Smooth muscle cell (in vitro differentiated cells): ENCODE results near the gene TJP3. TPM values are rescaled to one million over a fixed set of nuclear protein-coding genes. Genes with fewer than 3 reads are reported as not detected.

ENCODE experiments used
- DNase-seq: peaks from one replicate; lab custom pipeline; 2025; ENCODE audit not compliant: unreplicated experiment; lab: John Stamatoyannopoulos, UW
- H2AFZ ChIP-seq: fragments of 200-600 bp; sonication (generic); 2 replicates; pipeline ENCODE4 v1.6.0; 2016; ENCODE audit warnings: antibody characterized with exemption, low read depth, mild to moderate bottlenecking
- H3F3A ChIP-seq: fragments of 200-600 bp; sonication (generic); 2 replicates; pipeline ENCODE4 v1.6.0; 2017; ENCODE audit warnings: antibody characterized with exemption, low read depth
- H3K27ac ChIP-seq: fragments of 200-600 bp; sonication (generic); 2 replicates; pipeline ENCODE4 v1.5.1; 2016; ENCODE audit warnings: low read depth, mild to moderate bottlenecking
- H3K27me3 ChIP-seq: fragments of 200-600 bp; sonication (generic); 2 replicates; pipeline ENCODE4 v1.6.1; 2016; ENCODE audit warnings: low read depth, mild to moderate bottlenecking
- H3K36me3 ChIP-seq: fragments of 200-600 bp; sonication (generic); 2 replicates; pipeline ENCODE4 v1.5.1; 2016; ENCODE audit warnings: low read depth
- H3K4me1 ChIP-seq: fragments of 200-600 bp; sonication (generic); 2 replicates; pipeline ENCODE4 v1.5.1; 2016; ENCODE audit warnings: low read depth
- H3K4me2 ChIP-seq: fragments of 200-600 bp; sonication (generic); 2 replicates; pipeline ENCODE4 v1.6.0; 2016; ENCODE audit warnings: mild to moderate bottlenecking
- H3K4me3 ChIP-seq: fragments of 200-600 bp; sonication (generic); 2 replicates; pipeline ENCODE4 v1.5.1; 2016; ENCODE audit warnings: mild to moderate bottlenecking
- H3K79me2 ChIP-seq: fragments of 200-600 bp; sonication (generic); 2 replicates; pipeline ENCODE4 v1.6.0; 2016; ENCODE audit warnings: low read depth, mild to moderate bottlenecking
- H3K9ac ChIP-seq: fragments of 200-600 bp; sonication (generic); 2 replicates; pipeline ENCODE4 v1.6.0; 2016; ENCODE audit warnings: low read depth
- H3K9me3 ChIP-seq: fragments of 200-600 bp; sonication (generic); replicated peaks from 2 replicates; pipeline ENCODE4 v1.5.1; 2016; ENCODE audit warnings: low read depth
- H4K20me1 ChIP-seq: fragments of 200-600 bp; sonication (generic); 2 replicates; pipeline ENCODE4 v1.6.0; 2016; ENCODE audit warnings: low read depth
- CTCF ChIP-seq: fragments of 200-600 bp; sonication (generic); IDR thresholded peaks from 2 replicates; pipeline ENCODE4 v1.5.1; 2017; ENCODE audit warnings: borderline replicate concordance, mild to moderate bottlenecking, antibody characterized with exemption; ENCODE audit not compliant: insufficient read depth, poor library complexity, severe bottlenecking
- WGBS: methylation state at CpG from one replicate; pipeline ENCODE4 v1.1.7; 2016; ENCODE audit warnings: low lambda C conversion rate; 5-methylcytosine and 5-hydroxymethylcytosine counted together
- polyA plus RNA-seq: library from polyadenylated mRNA; unstranded; fragments of >200 nt; fragmentation: Nextera tagmentation; extraction: Ambion mirVana; gene quantifications from 2 replicates; pipeline ENCODE4 v1.2.1, GENCODE V29; 2016
- total RNA-seq: library from RNA; depleted of rRNA; stranded (reverse); fragments of >200 nt; gene quantifications from 2 replicates; pipeline ENCODE4 v1.2.3, GENCODE V29; 2014

TJP3 gene
- total and polyA plus RNA-seq, 2 experiments from 2014 or later, result 1.2 to 6.2 TPM

DNA sequence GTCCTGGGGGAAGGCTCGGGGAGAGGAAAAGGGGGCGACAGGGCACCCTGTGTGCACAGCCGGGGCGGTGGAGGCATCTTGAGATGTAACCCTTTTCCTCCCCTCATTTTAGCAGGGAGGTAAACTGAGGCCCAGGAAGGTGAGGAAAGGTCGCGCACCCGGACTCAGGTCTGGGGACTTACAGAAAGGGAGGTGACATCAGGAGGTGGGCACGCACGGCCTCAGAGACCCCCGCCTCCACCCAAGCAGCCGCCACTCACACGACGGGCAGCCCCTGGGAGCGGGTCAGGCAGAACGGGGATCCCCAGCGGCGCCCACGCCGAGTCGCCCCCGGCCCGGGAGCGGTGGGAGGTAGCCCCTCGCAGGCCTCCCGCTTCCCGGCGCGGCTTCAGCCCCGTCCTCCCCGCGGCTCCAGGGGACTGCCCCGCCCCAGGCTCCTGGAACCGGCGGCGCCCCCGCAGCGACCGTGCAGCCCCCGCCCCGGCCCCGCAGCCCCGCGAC lies 8.4 kb upstream of the TJP3 start:
- H3K36me3 ChIP-seq, result no peaks in the 10 kb centered on the region
- no peaks in the 10 kb centered on the region for H3K4me1 ChIP-seq
- no peaks in the 10 kb centered on the region for H3K9me3 ChIP-seq
- peak overlapping the region; percentile 71 for H3K4me3 ChIP-seq
- peak overlapping the region; percentile 98 for H3K4me2 ChIP-seq
- DNase-seq, result no peak
- H3K79me2 ChIP-seq, result peaks cover 53% of the 10 kb centered on the region
- WGBS, result 5% methylated on average over 22 of the region's 43 CpGs
- H3F3A ChIP-seq, result no peaks in the 10 kb centered on the region
- H3K9ac ChIP-seq, result peak overlapping the region; percentile 74
- peaks cover 47% of the 10 kb centered on the region for H4K20me1 ChIP-seq
- peak overlapping the region; percentile 47 for H3K27ac ChIP-seq
- no peak overlapping the region for H2AFZ ChIP-seq
- TF ChIP-seq CTCF, result no peak
- H3K27me3 ChIP-seq, result no peaks in the 10 kb centered on the region

DNA sequence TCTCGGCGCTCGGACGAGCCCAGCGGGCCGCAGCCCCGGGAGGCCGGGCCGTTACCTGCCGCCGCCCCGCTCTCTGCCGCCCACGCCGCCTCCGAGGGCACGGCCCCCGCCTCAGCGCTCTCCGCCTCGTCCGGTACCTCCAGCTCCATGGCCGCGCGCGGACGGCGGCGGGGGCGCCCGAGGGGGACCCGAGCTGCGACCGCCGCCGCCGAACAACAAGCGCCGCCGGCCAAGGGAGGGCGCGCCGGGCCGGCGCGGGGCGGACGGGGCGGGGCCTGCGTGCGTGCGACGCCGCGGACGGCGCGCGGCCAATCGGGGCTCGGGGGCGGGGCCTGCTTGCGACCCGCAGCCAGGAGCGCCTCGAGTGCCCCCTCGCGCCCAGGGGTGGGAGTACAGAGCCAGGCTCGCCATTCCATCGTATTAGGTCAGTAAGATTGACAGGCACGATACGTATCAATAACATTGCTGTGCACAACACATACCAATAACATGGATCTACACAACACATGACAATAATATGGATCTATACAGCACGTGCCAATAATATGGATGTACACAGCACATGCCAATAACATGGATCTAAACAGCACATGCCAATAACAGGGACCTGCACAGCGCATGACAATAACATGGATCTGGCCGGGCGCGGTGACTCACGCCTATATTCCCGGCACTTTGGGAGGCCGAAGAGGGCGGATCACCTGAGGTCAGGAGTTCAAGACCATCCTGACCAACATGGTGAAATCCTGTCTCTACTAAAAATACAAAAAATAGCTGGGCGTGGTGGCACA lies 7.7 kb upstream of the TJP3 start, which contains the start of gene PIP5K1C:
Gene PIP5K1C, minus strand, starts transcription at position 227 of the 791 bp plus-strand sequence. Its CDS starts 78 bp downstream, at position 149.
- H3K9me3 ChIP-seq, result no peaks in the 10 kb centered on the region
- H3K27ac ChIP-seq, result peak within 1 kb of the TSS; percentile 47
- H3K36me3 ChIP-seq, result no peaks in the 10 kb centered on the region
- H3F3A ChIP-seq, result no peaks in the 10 kb centered on the region
- peak within 1 kb of the TSS; percentile 74 for H3K9ac ChIP-seq
- H2AFZ ChIP-seq, result no peak within 1 kb of the TSS
- 12% methylated on average over 36 of the region's 82 CpGs for WGBS
- no peaks in the 10 kb centered on the region for H3K4me1 ChIP-seq
- H3K79me2 ChIP-seq, result peaks cover 46% of the 10 kb centered on the region
- peak; percentile 59 for TF ChIP-seq CTCF
- H4K20me1 ChIP-seq, result peaks cover 41% of the 10 kb centered on the region
- H3K4me3 ChIP-seq, result peak within 1 kb of the TSS; percentile 71
- peak within 1 kb of the TSS; percentile 98 for H3K4me2 ChIP-seq
- DNase-seq, result peak; percentile 67
- no peaks in the 10 kb centered on the region for H3K27me3 ChIP-seq

DNA sequence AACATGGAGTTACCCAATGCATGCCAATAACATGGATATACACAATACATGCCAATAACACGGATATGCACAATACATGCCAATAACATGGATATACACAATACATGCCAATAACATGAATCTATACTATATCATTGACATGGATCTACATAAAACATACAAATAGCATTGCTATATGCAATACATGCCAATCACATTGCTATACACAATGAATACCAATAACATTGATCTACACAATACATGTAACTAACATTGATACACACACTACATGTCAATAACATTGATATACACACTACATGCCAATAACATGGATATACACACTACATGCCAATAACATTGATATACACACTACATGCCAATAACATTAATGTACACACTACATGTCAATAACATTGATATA lies 7.0 kb upstream of the TJP3 start:
- H3K4me3 ChIP-seq, result no peak overlapping the region
- DNase-seq, result no peak
- no peaks in the 10 kb centered on the region for H3K36me3 ChIP-seq
- TF ChIP-seq CTCF, result no peak
- no peak overlapping the region for H3K27ac ChIP-seq
- no peaks in the 10 kb centered on the region for H3K4me1 ChIP-seq
- no peaks in the 10 kb centered on the region for H3F3A ChIP-seq
- H2AFZ ChIP-seq, result no peak overlapping the region
- H3K9me3 ChIP-seq, result no peaks in the 10 kb centered on the region
- peaks cover 39% of the 10 kb centered on the region for H3K79me2 ChIP-seq
- WGBS, result 15% methylated on average over 1 of the region's 1 CpG
- no peaks in the 10 kb centered on the region for H3K27me3 ChIP-seq
- no peak overlapping the region for H3K4me2 ChIP-seq
- H4K20me1 ChIP-seq, result peaks cover 33% of the 10 kb centered on the region
- H3K9ac ChIP-seq, result no peak overlapping the region
